Smooth muscle cell (in vitro differentiated cells): ENCODE data around the gene GRAMD4. TPM values are rescaled to one million over a fixed set of nuclear protein-coding genes. Genes with fewer than 3 reads are reported as not detected.

ENCODE experiments used
- DNase-seq: peaks from one replicate; lab custom pipeline; 2025; ENCODE audit not compliant: unreplicated experiment; lab: John Stamatoyannopoulos, UW
- H2AFZ ChIP-seq: fragments of 200-600 bp; sonication (generic); 2 replicates; pipeline ENCODE4 v1.6.0; 2016; ENCODE audit warnings: antibody characterized with exemption, low read depth, mild to moderate bottlenecking
- H3F3A ChIP-seq: fragments of 200-600 bp; sonication (generic); 2 replicates; pipeline ENCODE4 v1.6.0; 2017; ENCODE audit warnings: antibody characterized with exemption, low read depth
- H3K27ac ChIP-seq: fragments of 200-600 bp; sonication (generic); 2 replicates; pipeline ENCODE4 v1.5.1; 2016; ENCODE audit warnings: low read depth, mild to moderate bottlenecking
- H3K27me3 ChIP-seq: fragments of 200-600 bp; sonication (generic); 2 replicates; pipeline ENCODE4 v1.6.1; 2016; ENCODE audit warnings: low read depth, mild to moderate bottlenecking
- H3K36me3 ChIP-seq: fragments of 200-600 bp; sonication (generic); 2 replicates; pipeline ENCODE4 v1.5.1; 2016; ENCODE audit warnings: low read depth
- H3K4me1 ChIP-seq: fragments of 200-600 bp; sonication (generic); 2 replicates; pipeline ENCODE4 v1.5.1; 2016; ENCODE audit warnings: low read depth
- H3K4me2 ChIP-seq: fragments of 200-600 bp; sonication (generic); 2 replicates; pipeline ENCODE4 v1.6.0; 2016; ENCODE audit warnings: mild to moderate bottlenecking
- H3K4me3 ChIP-seq: fragments of 200-600 bp; sonication (generic); 2 replicates; pipeline ENCODE4 v1.5.1; 2016; ENCODE audit warnings: mild to moderate bottlenecking
- H3K79me2 ChIP-seq: fragments of 200-600 bp; sonication (generic); 2 replicates; pipeline ENCODE4 v1.6.0; 2016; ENCODE audit warnings: low read depth, mild to moderate bottlenecking
- H3K9ac ChIP-seq: fragments of 200-600 bp; sonication (generic); 2 replicates; pipeline ENCODE4 v1.6.0; 2016; ENCODE audit warnings: low read depth
- H3K9me3 ChIP-seq: fragments of 200-600 bp; sonication (generic); replicated peaks from 2 replicates; pipeline ENCODE4 v1.5.1; 2016; ENCODE audit warnings: low read depth
- H4K20me1 ChIP-seq: fragments of 200-600 bp; sonication (generic); 2 replicates; pipeline ENCODE4 v1.6.0; 2016; ENCODE audit warnings: low read depth
- CTCF ChIP-seq: fragments of 200-600 bp; sonication (generic); IDR thresholded peaks from 2 replicates; pipeline ENCODE4 v1.5.1; 2017; ENCODE audit warnings: borderline replicate concordance, mild to moderate bottlenecking, antibody characterized with exemption; ENCODE audit not compliant: insufficient read depth, poor library complexity, severe bottlenecking
- WGBS: methylation state at CpG from one replicate; pipeline ENCODE4 v1.1.7; 2016; ENCODE audit warnings: low lambda C conversion rate; 5-methylcytosine and 5-hydroxymethylcytosine counted together
- polyA plus RNA-seq: library from polyadenylated mRNA; unstranded; fragments of >200 nt; fragmentation: Nextera tagmentation; extraction: Ambion mirVana; gene quantifications from 2 replicates; pipeline ENCODE4 v1.2.1, GENCODE V29; 2016
- total RNA-seq: library from RNA; depleted of rRNA; stranded (reverse); fragments of >200 nt; gene quantifications from 2 replicates; pipeline ENCODE4 v1.2.3, GENCODE V29; 2014

The GRAMD4 gene
- total and polyA plus RNA-seq, 2 experiments from 2014 or later = 14.5 to 16.6 TPM

- TF ChIP-seq CTCF = no peak
- Histone ChIP-seq H3K27me3 (no peaks in the 10 kb centered on the region), H3K4me3 (no peak overlapping the region), H3F3A (no peaks in the 10 kb centered on the region), H3K9ac (no peak overlapping the region), H3K4me1 (no peaks in the 10 kb centered on the region), H3K79me2 (no peaks in the 10 kb centered on the region), H2AFZ (no peak overlapping the region), H3K4me2 (no peak overlapping the region), H4K20me1 (peaks cover 59% of the 10 kb centered on the region), H3K27ac (no peak overlapping the region), H3K9me3 (no peaks in the 10 kb centered on the region), H3K36me3 (no peaks in the 10 kb centered on the region)
- DNase-seq = no peak
- 87% methylated on average over 23 of the region's 25 CpGs for whole genome bisulfite sequencing
Measured at GRCh38 chr22:46649141-46650077, 29.2 kb downstream of the GRAMD4 start.

GRCh38 chr22:46650078-46650810 is 30.1 kb downstream of the GRAMD4 start:
- H3K4me1 ChIP-seq = no peaks in the 10 kb centered on the region
- H3K27ac ChIP-seq = no peak overlapping the region
- no peaks in the 10 kb centered on the region for H3K9me3 ChIP-seq
- H3K27me3 ChIP-seq = no peaks in the 10 kb centered on the region
- H3K36me3 ChIP-seq = no peaks in the 10 kb centered on the region
- no peaks in the 10 kb centered on the region for H3K79me2 ChIP-seq
- no peak overlapping the region for H3K4me3 ChIP-seq
- H3F3A ChIP-seq = no peaks in the 10 kb centered on the region
- DNase-seq = no peak
- 94% methylated on average over 24 of the region's 25 CpGs for WGBS
- peaks cover 53% of the 10 kb centered on the region for H4K20me1 ChIP-seq
- H3K4me2 ChIP-seq = no peak overlapping the region
- H2AFZ ChIP-seq = no peak overlapping the region
- H3K9ac ChIP-seq = no peak overlapping the region
- TF ChIP-seq CTCF = no peak

DNA sequence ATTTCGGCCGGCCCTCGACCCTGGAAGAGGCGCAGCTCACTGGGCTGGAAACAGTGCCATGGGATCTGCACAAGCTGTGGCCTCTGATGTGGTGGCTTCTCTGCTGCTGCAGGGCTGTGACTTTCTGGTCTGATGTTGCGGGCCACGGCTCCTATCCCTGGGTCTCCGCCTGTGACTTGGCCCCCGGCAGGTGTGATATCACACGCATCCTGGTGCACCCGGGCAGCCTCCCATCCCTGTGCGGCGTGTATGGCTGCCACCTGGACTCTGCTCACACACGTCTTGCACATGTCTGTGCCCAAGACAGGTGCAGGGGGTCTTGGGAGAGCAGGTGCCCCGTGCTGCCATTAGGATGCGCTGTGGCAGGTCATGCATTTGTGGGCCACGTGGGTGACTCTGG is 31.1 kb downstream of the GRAMD4 start:
- Histone ChIP-seq H3K27me3 (no peaks in the 10 kb centered on the region), H3K4me1 (no peaks in the 10 kb centered on the region)
- WGBS = 97% methylated on average over 16 of the region's 16 CpGs

More for the DNA sequence above, 31.1 kb downstream of the GRAMD4 start:
- Histone ChIP-seq H3K36me3 (no peaks in the 10 kb centered on the region), H3F3A (no peaks in the 10 kb centered on the region), H3K79me2 (no peaks in the 10 kb centered on the region), H3K9me3 (no peaks in the 10 kb centered on the region), H2AFZ (no peak overlapping the region), H4K20me1 (peaks cover 52% of the 10 kb centered on the region), H3K27ac (no peak overlapping the region), H3K9ac (no peak overlapping the region), H3K4me2 (no peak overlapping the region), H3K4me3 (no peak overlapping the region)
- TF ChIP-seq CTCF = no peak
- no peak for DNase-seq
